Stimulated activated CD4-positive, alpha-beta T cell treated with anti-CD3 and anti-CD28 coated beads, Interleukin-1b, Interleukin-23, amount 100 ng/mL, for 24 hours (primary cell): ENCODE measurements around the gene EXTL2.
"Not testable (repeated sequence)": the region's sequence is repeated elsewhere in the genome, so short reads cannot be mapped to it uniquely, and the experiment has no call there.

Experiments used
- DNase-seq, 4 experiments: peaks; one replicate each; pipeline ENCODE4 v3.0.0-alpha.2; 2020; ENCODE audit warnings: low read depth in 4 of 4, low spot score in 1 of 4

EXTL2 gene

GRCh38 chr1:100861379-100861778 lies 33.3 kb downstream of the EXTL2 start:
- DNase-seq, result no peak

- DNase-seq, result no peak
Measured at GRCh38 chr1:100860397-100860991, 34.1 kb downstream of the EXTL2 start.

- DNase-seq, result not testable (repeated sequence)
Measured at GRCh38 chr1:100855116-100855515, 39.5 kb downstream of the EXTL2 start.

- DNase-seq, result no peak
Measured at GRCh38 chr1:100852976-100853375, 41.7 kb downstream of the EXTL2 start.

GRCh38 chr1:100851726-100852125 lies 42.9 kb downstream of the EXTL2 start:
- DNase-seq, result no peak

GRCh38 chr1:100847361-100848082 lies 47.1 kb downstream of the EXTL2 start:
- no peak for DNase-seq

- DNase-seq, result not testable (repeated sequence)
Measured at GRCh38 chr1:100843160-100843559, 51.5 kb downstream of the EXTL2 start.

GRCh38 chr1:100835866-100836842 lies 58.5 kb downstream of the EXTL2 start:
- no peak for DNase-seq

GRCh38 chr1:100834777-100835660 lies 59.6 kb downstream of the EXTL2 start:
- DNase-seq, result no peak

GRCh38 chr1:100832694-100833428 lies 61.8 kb downstream of the EXTL2 start:
- no peak for DNase-seq

GRCh38 chr1:100825666-100826065 lies 69.0 kb downstream of the EXTL2 start:
- DNase-seq, result not testable (repeated sequence)
